Type B pancreatic cell (in vitro differentiated cells): ENCODE data around the gene THRB. TPM values are rescaled to one million over a fixed set of nuclear protein-coding genes. Genes with fewer than 3 reads are reported as not detected.

Experiments
- DNase-seq: peaks from one replicate; pipeline ENCODE4 v3.0.0; 2021; ENCODE audit warnings: mixed read lengths; ENCODE audit not compliant: unreplicated experiment; ENCODE audit errors: extremely low spot score
- H3K27ac Mint-ChIP-seq: 2 replicates; pipeline ENCODE4 v1.8.0; 2021; ENCODE audit warnings: mild to moderate bottlenecking, mixed read lengths
- H3K27me3 Mint-ChIP-seq: 2 replicates; pipeline ENCODE4 v1.8.0; 2021; ENCODE audit warnings: mixed read lengths
- H3K36me3 Mint-ChIP-seq: 2 replicates; pipeline ENCODE4 v1.8.0; 2021; ENCODE audit warnings: mixed read lengths
- H3K4me1 Mint-ChIP-seq: one replicate; pipeline ENCODE4 v1.8.0; 2021; ENCODE audit warnings: mixed read lengths; ENCODE audit not compliant: unreplicated experiment
- H3K4me3 Mint-ChIP-seq: 2 replicates; pipeline ENCODE4 v1.8.0; 2021; ENCODE audit warnings: mild to moderate bottlenecking, mixed read lengths
- H3K9me3 Mint-ChIP-seq: 2 replicates; pipeline ENCODE4 v1.8.0; 2021; ENCODE audit warnings: mixed read lengths
- CTCF ChIP-seq: fragments of 200-600 bp; sonication (generic); conservative IDR thresholded peaks from 2 replicates; pipeline ENCODE4 v1.5.0; 2021; ENCODE audit warnings: antibody characterized with exemption, mild to moderate bottlenecking
- total RNA-seq: library from RNA; stranded (reverse); gene quantifications from 2 replicates; pipeline ENCODE4 v1.2.1, GENCODE V29; 2021; ENCODE audit warnings: low replicate concordance

THRB gene
- total RNA-seq, 1 donor from 2014 or later = 15.6 TPM

- Mint-ChIP-seq H3K27ac (no peak overlapping the region), H3K27me3 (no peaks in the 10 kb centered on the region), H3K4me1 (no peaks in the 10 kb centered on the region), H3K9me3 (peaks cover 6% of the 10 kb centered on the region), H3K36me3 (peaks cover 6% of the 10 kb centered on the region), H3K4me3 (no peak overlapping the region)
- no peak for DNase-seq
- no peak for TF ChIP-seq CTCF
These were observed 204.1 kb downstream of the THRB start for GRCh38 chr3:24290596-24290995.

GRCh38 chr3:24288496-24289236 is 206.0 kb downstream of the THRB start:
- no peak overlapping the region for H3K4me3 Mint-ChIP-seq
- TF ChIP-seq CTCF = no peak
- no peaks in the 10 kb centered on the region for H3K27me3 Mint-ChIP-seq
- H3K9me3 Mint-ChIP-seq = no peaks in the 10 kb centered on the region
- H3K4me1 Mint-ChIP-seq = no peaks in the 10 kb centered on the region
- DNase-seq = no peak
- H3K36me3 Mint-ChIP-seq = peaks cover 4% of the 10 kb centered on the region
- H3K27ac Mint-ChIP-seq = no peak overlapping the region

- H3K27ac Mint-ChIP-seq = no peak overlapping the region
- TF ChIP-seq CTCF = no peak
These were observed 206.7 kb downstream of the THRB start for GRCh38 chr3:24287755-24288450.

GRCh38 chr3:24286405-24286804 is 208.2 kb downstream of the THRB start:
- TF ChIP-seq CTCF = no peak
- peaks cover 4% of the 10 kb centered on the region for H3K36me3 Mint-ChIP-seq
- H3K9me3 Mint-ChIP-seq = no peaks in the 10 kb centered on the region
- H3K27me3 Mint-ChIP-seq = no peaks in the 10 kb centered on the region
- no peak for DNase-seq
- no peak overlapping the region for H3K27ac Mint-ChIP-seq
- no peaks in the 10 kb centered on the region for H3K4me1 Mint-ChIP-seq
- no peak overlapping the region for H3K4me3 Mint-ChIP-seq

More at GRCh38 chr3:24287755-24288450, 206.7 kb downstream of the THRB start:
- H3K9me3 Mint-ChIP-seq = no peaks in the 10 kb centered on the region
- no peaks in the 10 kb centered on the region for H3K27me3 Mint-ChIP-seq
- H3K36me3 Mint-ChIP-seq = peaks cover 4% of the 10 kb centered on the region
- DNase-seq = no peak
- H3K4me1 Mint-ChIP-seq = no peaks in the 10 kb centered on the region
- no peak overlapping the region for H3K4me3 Mint-ChIP-seq

- no peak for TF ChIP-seq CTCF
- DNase-seq = no peak
- Mint-ChIP-seq H3K36me3 (no peaks in the 10 kb centered on the region), H3K4me3 (no peak overlapping the region), H3K4me1 (no peaks in the 10 kb centered on the region), H3K27me3 (no peaks in the 10 kb centered on the region), H3K27ac (no peak overlapping the region), H3K9me3 (no peaks in the 10 kb centered on the region)
These were observed 216.1 kb downstream of the THRB start for GRCh38 chr3:24278543-24278942.
